Neural cell (in vitro differentiated cells): ENCODE results near the gene SSBP3. TPM values are rescaled to one million over a fixed set of nuclear protein-coding genes. Genes with fewer than 3 reads are reported as not detected.

ENCODE experiments used
- H2AFZ ChIP-seq: fragments of 200-600, 300-800 bp; sonication (generic), shearing (Covaris generic); 2 replicates; pipeline ENCODE4 v1.6.0; 2014; ENCODE audit warnings: low read depth, mild to moderate bottlenecking, antibody characterized with exemption, low read length, moderate library complexity
- H3F3A ChIP-seq: fragments of 200-600 bp; shearing (Covaris generic); 2 replicates; pipeline ENCODE4 v1.6.1; 2016; ENCODE audit warnings: mild to moderate bottlenecking, moderate library complexity, mixed read lengths, antibody characterized with exemption, low read length; ENCODE audit not compliant: insufficient read depth, poor library complexity, severe bottlenecking
- H3K27ac ChIP-seq: fragments of 200-600, 300-800 bp; sonication (generic), shearing (Covaris generic); 2 replicates; pipeline ENCODE4 v1.5.1; 2014; ENCODE audit warnings: mild to moderate bottlenecking, low read length, moderate library complexity
- H3K27me3 ChIP-seq: fragments of 300-800, 200-600 bp; sonication (generic), shearing (Covaris generic); 2 replicates; pipeline ENCODE4 v1.6.0; 2014; ENCODE audit warnings: mild to moderate bottlenecking, low read depth, low read length, moderate library complexity; ENCODE audit not compliant: insufficient read depth
- H3K36me3 ChIP-seq: fragments of 300-800, 200-600 bp; sonication (generic), shearing (Covaris generic); 2 replicates; pipeline ENCODE4 v1.5.1; 2014; ENCODE audit warnings: mild to moderate bottlenecking, antibody characterized with exemption, low read length, moderate library complexity; ENCODE audit not compliant: insufficient read depth
- H3K4me2 ChIP-seq: fragments of 300-800, 200-600 bp; sonication (generic), shearing (Covaris generic); 2 replicates; pipeline ENCODE4 v1.6.0; 2014; ENCODE audit warnings: mild to moderate bottlenecking, low read length
- H3K4me3 ChIP-seq: fragments of 300-800, 200-600 bp; sonication (generic), shearing (Covaris generic); 2 replicates; pipeline ENCODE4 v1.5.1; 2014; ENCODE audit warnings: mild to moderate bottlenecking, low read length, moderate library complexity
- H3K79me2 ChIP-seq: fragments of 200-600 bp; shearing (Covaris generic); replicated peaks from 2 replicates; pipeline ENCODE4 v1.6.0; 2014; ENCODE audit warnings: mild to moderate bottlenecking, low read length, moderate library complexity; ENCODE audit not compliant: insufficient read depth
- H3K9ac ChIP-seq: fragments of 300-800, 200-600 bp; sonication (generic), shearing (Covaris generic); 2 replicates; pipeline ENCODE4 v1.6.1; 2016; ENCODE audit warnings: mild to moderate bottlenecking, low read length, mixed read lengths
- H3K9me2 ChIP-seq: fragments of 200-600 bp; shearing (Covaris generic); 2 replicates; pipeline ENCODE4 v1.6.1; 2016; ENCODE audit warnings: mild to moderate bottlenecking, low read length, mixed read lengths; ENCODE audit not compliant: insufficient read depth
- H3K9me3 ChIP-seq: fragments of 200-600, 300-800 bp; sonication (generic), shearing (Covaris generic); 2 replicates; pipeline ENCODE4 v1.6.1; 2016; ENCODE audit warnings: mild to moderate bottlenecking, mixed run types, low read length, moderate library complexity, mixed read lengths
- H4K20me1 ChIP-seq: fragments of 200-600 bp; shearing (Covaris generic); 2 replicates; pipeline ENCODE4 v1.6.1; 2016; ENCODE audit warnings: mild to moderate bottlenecking, mixed run types; ENCODE audit not compliant: insufficient read depth
- CTCF ChIP-seq: fragments of 450-650 bp; IDR thresholded peaks from 2 replicates; pipeline ENCODE4 v1.5.1; 2014; ENCODE audit warnings: antibody characterized with exemption, mild to moderate bottlenecking, moderate library complexity; ENCODE audit not compliant: poor library complexity, severe bottlenecking
- EP300 ChIP-seq: fragments of 450-650 bp; conservative IDR thresholded peaks from 2 replicates; pipeline ENCODE4 v1.6.1; 2014; ENCODE audit warnings: antibody characterized with exemption, mild to moderate bottlenecking, moderate library complexity; ENCODE audit not compliant: poor library complexity, severe bottlenecking
- EZH2 ChIP-seq: fragments of 200-600, 300-800 bp; shearing (Covaris generic), sonication (generic); IDR thresholded peaks from 2 replicates; pipeline ENCODE4 v1.6.1; 2014; ENCODE audit warnings: antibody characterized with exemption, low read length, borderline replicate concordance, mild to moderate bottlenecking; ENCODE audit not compliant: insufficient read depth, poor library complexity, severe bottlenecking
- MXI1 ChIP-seq: fragments of 450-650 bp; conservative IDR thresholded peaks from 2 replicates; pipeline ENCODE4 v1.6.1; 2014; ENCODE audit warnings: antibody characterized with exemption, mild to moderate bottlenecking; ENCODE audit not compliant: poor library complexity, severe bottlenecking
- POLR2AphosphoS5 ChIP-seq: IDR thresholded peaks from 2 replicates; pipeline ENCODE4 v1.6.1; 2012
- RAD21 ChIP-seq: fragments of 450-650 bp; conservative IDR thresholded peaks from 2 replicates; pipeline ENCODE4 v1.6.1; 2014; ENCODE audit warnings: antibody characterized with exemption, mild to moderate bottlenecking, moderate library complexity
- REST ChIP-seq: IDR thresholded peaks from 2 replicates; pipeline ENCODE4 v1.6.1; 2012; ENCODE audit warnings: borderline replicate concordance
- SMC3 ChIP-seq: fragments of 450-650 bp; conservative IDR thresholded peaks from 2 replicates; pipeline ENCODE4 v1.6.1; 2014; ENCODE audit warnings: antibody characterized with exemption, mild to moderate bottlenecking, moderate library complexity; ENCODE audit not compliant: poor library complexity
- TAF1 ChIP-seq: IDR thresholded peaks from 2 replicates; pipeline ENCODE4 v1.6.1; 2012; ENCODE audit warnings: low read depth
- polyA plus RNA-seq: library from polyadenylated mRNA; depleted of rRNA; stranded (reverse); fragments of >200 nt; gene quantifications from 2 replicates; pipeline ENCODE4 v1.2.3, GENCODE V29; 2014

The SSBP3 gene
- polyA plus RNA-seq, 1 donor from 2014 or later = 77.4 TPM

GRCh38 chr1:54324251-54325140, 81.7 kb downstream of the SSBP3 start:
- Histone ChIP-seq H3K27me3 (no peaks in the 10 kb centered on the region), H3F3A (peaks cover 3% of the 10 kb centered on the region), H3K79me2 (peaks cover 81% of the 10 kb centered on the region), H3K4me3 (no peak overlapping the region), H3K27ac (peak overlapping the region; percentile 73), H3K4me2 (no peak overlapping the region), H3K36me3 (no peaks in the 10 kb centered on the region), H3K9ac (no peak overlapping the region), H4K20me1 (peaks cover 20% of the 10 kb centered on the region), H3K9me2 (no peaks in the 10 kb centered on the region), H2AFZ (no peak overlapping the region), H3K9me3 (no peaks in the 10 kb centered on the region)
- no peak for TF ChIP-seq POLR2AphosphoS5

DNA sequence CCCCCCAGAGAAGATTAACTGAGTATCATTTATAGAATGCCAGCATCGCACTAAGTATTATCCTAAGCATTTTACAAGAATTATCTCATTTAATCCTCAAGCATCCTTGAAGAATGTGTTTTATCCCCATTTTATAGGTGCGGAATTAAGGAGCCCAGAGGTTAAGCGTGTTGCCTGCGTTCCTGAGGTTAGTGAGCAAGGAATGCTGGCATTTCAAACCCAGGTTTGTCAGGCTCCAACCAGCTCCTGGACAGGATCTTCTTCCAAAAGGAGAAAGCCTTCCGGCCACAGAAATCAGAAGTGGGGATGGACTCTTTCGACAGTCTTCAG, 82.3 kb downstream of the SSBP3 start:
- Histone ChIP-seq H3K9me2 (no peaks in the 10 kb centered on the region), H2AFZ (no peak overlapping the region), H3K27me3 (no peaks in the 10 kb centered on the region), H3K9me3 (no peaks in the 10 kb centered on the region), H3K4me3 (no peak overlapping the region), H3K9ac (no peak overlapping the region), H3F3A (peaks cover 3% of the 10 kb centered on the region), H3K27ac (no peak overlapping the region), H3K79me2 (peaks cover 81% of the 10 kb centered on the region), H3K4me2 (no peak overlapping the region), H4K20me1 (peaks cover 20% of the 10 kb centered on the region), H3K36me3 (no peaks in the 10 kb centered on the region)
- TF ChIP-seq TAF1 = no peak
- TF ChIP-seq EZH2 = no peak
- no peak for TF ChIP-seq CTCF

- H3F3A ChIP-seq = no peaks in the 10 kb centered on the region
Observed at GRCh38 chr1:54323324-54323739, 82.9 kb downstream of the SSBP3 start.

More at GRCh38 chr1:54323324-54323739, 82.9 kb downstream of the SSBP3 start:
- H3K4me2 ChIP-seq = no peak overlapping the region
- peaks cover 20% of the 10 kb centered on the region for H4K20me1 ChIP-seq
- H2AFZ ChIP-seq = no peak overlapping the region
- H3K9me2 ChIP-seq = no peaks in the 10 kb centered on the region
- H3K36me3 ChIP-seq = no peaks in the 10 kb centered on the region
- H3K4me3 ChIP-seq = no peak overlapping the region
- peaks cover 81% of the 10 kb centered on the region for H3K79me2 ChIP-seq
- TF ChIP-seq SMC3 (no peak), EZH2 (no peak), REST (no peak), POLR2AphosphoS5 (no peak), MXI1 (no peak), CTCF (no peak), RAD21 (no peak), EP300 (no peak)
- H3K9me3 ChIP-seq = no peaks in the 10 kb centered on the region
- no peak overlapping the region for H3K9ac ChIP-seq
- H3K27ac ChIP-seq = no peak overlapping the region
- H3K27me3 ChIP-seq = no peaks in the 10 kb centered on the region
